DOHH2 (cell line): ENCODE results near the gene SRSF5.

Source experiments
- H3F3A ChIP-seq: fragments of 200-600 bp; sonication (generic), shearing (Covaris generic); 2 replicates; pipeline ENCODE4 v1.6.0; 2016; ENCODE audit warnings: antibody characterized with exemption, mild to moderate bottlenecking; ENCODE audit not compliant: control insufficient read depth, insufficient read depth
- H3K27ac ChIP-seq: fragments of 200-600 bp; sonication (generic); 2 replicates; pipeline ENCODE4 v1.5.1; 2014; ENCODE audit warnings: low read depth, mild to moderate bottlenecking, low read length, moderate library complexity
- H3K27me3 ChIP-seq: fragments of 200-600 bp; sonication (generic); 2 replicates; pipeline ENCODE4 v1.6.1; 2014; ENCODE audit warnings: mild to moderate bottlenecking, low read length, mixed read lengths; ENCODE audit not compliant: control insufficient read depth
- H3K36me3 ChIP-seq: fragments of 200-600 bp; sonication (generic); 2 replicates; pipeline ENCODE4 v1.6.1; 2014; ENCODE audit warnings: mild to moderate bottlenecking, low read length, moderate library complexity, mixed read lengths; ENCODE audit not compliant: control insufficient read depth
- H3K4me1 ChIP-seq: fragments of 200-600 bp; sonication (generic); 2 replicates; pipeline ENCODE4 v1.6.1; 2014; ENCODE audit warnings: mild to moderate bottlenecking, low read length, mixed read lengths; ENCODE audit not compliant: control insufficient read depth
- H3K4me2 ChIP-seq: fragments of 200-600 bp; sonication (generic); 2 replicates; pipeline ENCODE4 v1.6.0; 2014; ENCODE audit warnings: mild to moderate bottlenecking, low read length, moderate library complexity
- H3K4me3 ChIP-seq: fragments of 200-600 bp; sonication (generic); 2 replicates; pipeline ENCODE4 v1.5.1; 2014; ENCODE audit warnings: mild to moderate bottlenecking, low read length, mixed read lengths
- H3K79me2 ChIP-seq: fragments of 200-600 bp; sonication (generic); 2 replicates; pipeline ENCODE4 v1.6.1; 2014; ENCODE audit warnings: mild to moderate bottlenecking, low read length, mixed read lengths; ENCODE audit not compliant: control insufficient read depth
- H3K9me2 ChIP-seq: fragments of 200-600 bp; sonication (generic); replicated peaks from 2 replicates; pipeline ENCODE4 v1.6.1; 2014; ENCODE audit warnings: mild to moderate bottlenecking, low read length, mixed read lengths; ENCODE audit not compliant: control insufficient read depth
- H3K9me3 ChIP-seq: fragments of 200-600 bp; sonication (generic); 2 replicates; pipeline ENCODE4 v1.6.1; 2014; ENCODE audit warnings: antibody characterized with exemption, low read length, mixed read lengths; ENCODE audit not compliant: control insufficient read depth, insufficient read depth
- H4K20me1 ChIP-seq: fragments of 200-600 bp; sonication (generic); 2 replicates; pipeline ENCODE4 v1.6.0; 2014; ENCODE audit warnings: low read depth, mild to moderate bottlenecking, antibody characterized with exemption, low read length, moderate library complexity; ENCODE audit not compliant: control insufficient read depth, insufficient read depth
- CTCF ChIP-seq: fragments of 200-600 bp; sonication (generic); IDR thresholded peaks from one replicate; pipeline ENCODE4 v1.5.1; 2014; ENCODE audit warnings: antibody characterized with exemption, mild to moderate bottlenecking, low read depth, low read length; ENCODE audit not compliant: poor library complexity, severe bottlenecking
- EZH2phosphoT487 ChIP-seq: fragments of 200-600 bp; sonication (generic); IDR thresholded peaks from 2 replicates; pipeline ENCODE4 v1.6.1; 2017; ENCODE audit warnings: borderline replicate concordance, mild to moderate bottlenecking, antibody characterized with exemption, low read length, moderate library complexity, mixed read lengths

The SRSF5 gene

GRCh38 chr14:69771136-69771535 is 4.2 kb downstream of the SRSF5 start:
- H3K27me3 ChIP-seq, result no peaks in the 10 kb centered on the region
- peaks cover 92% of the 10 kb centered on the region for H3K36me3 ChIP-seq
- no peak overlapping the region for H3K4me2 ChIP-seq
- H3K79me2 ChIP-seq, result peaks cover 60% of the 10 kb centered on the region
- peaks cover 40% of the 10 kb centered on the region for H3F3A ChIP-seq
- no peak overlapping the region for H3K27ac ChIP-seq
- H3K9me2 ChIP-seq, result no peaks in the 10 kb centered on the region
- peaks cover 30% of the 10 kb centered on the region for H4K20me1 ChIP-seq
- no peak overlapping the region for H3K4me3 ChIP-seq
- TF ChIP-seq EZH2phosphoT487, result no peak
- no peak for TF ChIP-seq CTCF
- H3K4me1 ChIP-seq, result peaks cover 22% of the 10 kb centered on the region
- H3K9me3 ChIP-seq, result no peaks in the 10 kb centered on the region

GRCh38 chr14:69772082-69773017 is 5.4 kb downstream of the SRSF5 start:
- Histone ChIP-seq H3K9me3 (no peaks in the 10 kb centered on the region), H3K27ac (no peak overlapping the region), H3K4me2 (no peak overlapping the region), H4K20me1 (peaks cover 30% of the 10 kb centered on the region), H3K36me3 (peaks cover 99% of the 10 kb centered on the region), H3K9me2 (no peaks in the 10 kb centered on the region), H3F3A (peaks cover 50% of the 10 kb centered on the region), H3K4me1 (peaks cover 16% of the 10 kb centered on the region), H3K27me3 (no peaks in the 10 kb centered on the region), H3K79me2 (peaks cover 49% of the 10 kb centered on the region), H3K4me3 (no peak overlapping the region)
- TF ChIP-seq CTCF (no peak), EZH2phosphoT487 (no peak)

- H3K4me1 ChIP-seq, result peaks cover 7% of the 10 kb centered on the region
- peaks cover 49% of the 10 kb centered on the region for H3F3A ChIP-seq
- no peak overlapping the region for H3K4me2 ChIP-seq
- peaks cover 35% of the 10 kb centered on the region for H3K79me2 ChIP-seq
- H3K27me3 ChIP-seq, result no peaks in the 10 kb centered on the region
- H4K20me1 ChIP-seq, result peaks cover 20% of the 10 kb centered on the region
- no peaks in the 10 kb centered on the region for H3K9me2 ChIP-seq
- no peak overlapping the region for H3K27ac ChIP-seq
- peaks cover 98% of the 10 kb centered on the region for H3K36me3 ChIP-seq
- H3K9me3 ChIP-seq, result no peaks in the 10 kb centered on the region
- H3K4me3 ChIP-seq, result no peak overlapping the region
- no peak for TF ChIP-seq EZH2phosphoT487
- no peak for TF ChIP-seq CTCF
These were observed 6.8 kb downstream of the SRSF5 start for GRCh38 chr14:69773571-69774276.
